K562 (cell line): ENCODE data around the gene ZNF709. TPM values are rescaled to one million over a fixed set of nuclear protein-coding genes. Genes with fewer than 3 reads are reported as not detected.
A peak's percentile ranks its signal among the peaks of the same experiment; 100 is the strongest.

Experiments used
- CREB1 ChIP-seq, 2 experiments: sonication (generic) in 1 of 2; formaldehyde crosslinking in 1 of 2; IDR thresholded peaks; 2 replicates each; pipeline versions ENCODE4 v1.6.1 to v1.8.0; 2012 to 2022; ENCODE audit warnings: inconsistent platforms in 1 of 2, mild to moderate bottlenecking in 1 of 2, missing genetic modification reagents in 1 of 2, moderate library complexity in 1 of 2
- ESRRB ChIP-seq: fragments of 250-450 bp; sonication (Bioruptor Pico); IDR thresholded peaks from 2 replicates; pipeline ENCODE4 v1.5.0; 2020; ENCODE audit warnings: mild to moderate bottlenecking, moderate library complexity, borderline replicate concordance
- ETS2 ChIP-seq: IDR thresholded peaks from 2 replicates; pipeline ENCODE4 v1.6.1; 2016; ENCODE audit warnings: borderline replicate concordance, missing genetic modification characterization, mild to moderate bottlenecking, moderate library complexity, missing compliant biosample characterization; ENCODE audit not compliant: poor library complexity, severe bottlenecking
- HDAC6 ChIP-seq: IDR thresholded peaks from 2 replicates; pipeline ENCODE4 v1.6.1; 2012; ENCODE audit warnings: low read depth, mild to moderate bottlenecking, control low read depth, inconsistent platforms, low read length, moderate library complexity
- HMG20B ChIP-seq: fragments of 250-450 bp; sonication (Bioruptor Pico); IDR thresholded peaks from 2 replicates; pipeline ENCODE4 v1.5.0; 2021; ENCODE audit warnings: mild to moderate bottlenecking
- KDM2B ChIP-seq: fragments of 250-450 bp; sonication (Bioruptor Pico); IDR thresholded peaks from 2 replicates; pipeline ENCODE4 v1.8.0; 2021; ENCODE audit warnings: mild to moderate bottlenecking, moderate library complexity
- L3MBTL2 ChIP-seq: fragments of 450-650 bp; IDR thresholded peaks from 2 replicates; pipeline ENCODE4 v1.6.1; 2016; ENCODE audit warnings: mild to moderate bottlenecking, moderate library complexity
- NFIC ChIP-seq: fragments of 450-650 bp; IDR thresholded peaks from 2 replicates; pipeline ENCODE4 v1.6.1; 2017; ENCODE audit warnings: mild to moderate bottlenecking, inconsistent platforms
- NR1H2 ChIP-seq: sonication (generic); formaldehyde crosslinking; IDR thresholded peaks from 2 replicates; pipeline ENCODE4 v1.4.0; 2020; ENCODE audit warnings: mild to moderate bottlenecking, missing genetic modification reagents
- RBFOX2 ChIP-seq: fragments of 200-400 bp; formaldehyde crosslinking; IDR thresholded peaks from 2 replicates; pipeline ENCODE4 v1.6.1; 2017; ENCODE audit warnings: low read depth, mild to moderate bottlenecking, low read length, moderate library complexity
- RCOR1 ChIP-seq, 2 experiments: IDR thresholded peaks; 2 replicates each; pipeline ENCODE4 v1.6.1; 2012; ENCODE audit warnings: low read depth in 2 of 2, low read length in 2 of 2, borderline replicate concordance in 1 of 2, improper control_type of control experiment in 1 of 2
- RFX1 ChIP-seq: fragments of 450-650 bp; IDR thresholded peaks from 2 replicates; pipeline ENCODE4 v1.6.1; 2016; ENCODE audit warnings: mild to moderate bottlenecking, moderate library complexity
- SREBF1 ChIP-seq: fragments of 150-350 bp; IDR thresholded peaks from 2 replicates; pipeline ENCODE4 v1.6.1; 2014; ENCODE audit warnings: antibody characterized with exemption, low read depth, low read length, borderline replicate concordance
- ZBTB1 ChIP-seq: sonication (generic); formaldehyde crosslinking; IDR thresholded peaks from 2 replicates; pipeline ENCODE4 v1.8.1; 2023; ENCODE audit warnings: missing genetic modification reagents, low read depth, mild to moderate bottlenecking, borderline replicate concordance
- ZNF212 ChIP-seq: fragments of 450-650 bp; formaldehyde crosslinking; IDR thresholded peaks from 2 replicates; pipeline ENCODE4 v1.4.0; 2020; ENCODE audit warnings: mild to moderate bottlenecking
- polyA plus RNA-seq, 8 experiments: library from polyadenylated mRNA; depleted of rRNA in 4 of 8; stranded (reverse) in 5 of 8; unstranded in 3 of 8; fragments of >200 nt; fragmentation: Nextera tagmentation in 2 of 8; fragmentation: Illumina TruSeq in 1 of 8; extraction: Ambion mirVana in 2 of 8; extraction: Trizol in 1 of 8; gene quantifications; 2 replicates each; pipeline versions ENCODE4 v1.2.1 to v1.2.3, GENCODE V29; 2011 to 2014; ENCODE audit warnings: inconsistent platforms in 1 of 8, missing spikeins in 1 of 8
- total RNA-seq, 7 experiments: library from RNA; depleted of rRNA in 6 of 7; stranded (reverse); fragments of >200 nt in 6 of 7; fragmentation: Illumina TruSeq in 2 of 7; extraction: Trizol in 2 of 7; gene quantifications; 2 replicates each; pipeline versions ENCODE4 v1.2.1 to v1.2.3, GENCODE V29; 2011 to 2021; ENCODE audit warnings: low replicate concordance in 1 of 7
- TF ChIP-seq, protein P1 (sequence below): fragments of 250-450 bp; sonication (Bioruptor Pico); IDR thresholded peaks from 2 replicates; pipeline ENCODE4 v1.8.0; 2022; ENCODE audit warnings: moderate library complexity, mild to moderate bottlenecking, inconsistent platforms
- TF ChIP-seq, protein P2 (sequence below): sonication (generic); formaldehyde crosslinking; IDR thresholded peaks from 2 replicates; pipeline ENCODE4 v1.8.1; 2023; ENCODE audit warnings: mild to moderate bottlenecking, missing genetic modification reagents
- TF ChIP-seq, protein P3 (sequence below): fragments of 450-650 bp; IDR thresholded peaks from 2 replicates; pipeline ENCODE4 v1.6.1; 2016
- TF ChIP-seq, protein P4 (sequence below): fragments of 450-650 bp; IDR thresholded peaks from 2 replicates; pipeline ENCODE4 v1.6.1; 2018; ENCODE audit warnings: mild to moderate bottlenecking, low read depth; ENCODE audit not compliant: partially characterized antibody
- TF ChIP-seq, protein P5 (sequence below): fragments of 450-650 bp; IDR thresholded peaks from 2 replicates; pipeline ENCODE4 v1.6.1; 2016; ENCODE audit warnings: antibody characterized with exemption

Gene ZNF709
- total and polyA plus RNA-seq, 9 of the 15 experiments (the other 6 are each of a cell fraction or from before 2014, with no cell fraction given), result 0.07 to 0.69 (median 0.18) TPM

DNA sequence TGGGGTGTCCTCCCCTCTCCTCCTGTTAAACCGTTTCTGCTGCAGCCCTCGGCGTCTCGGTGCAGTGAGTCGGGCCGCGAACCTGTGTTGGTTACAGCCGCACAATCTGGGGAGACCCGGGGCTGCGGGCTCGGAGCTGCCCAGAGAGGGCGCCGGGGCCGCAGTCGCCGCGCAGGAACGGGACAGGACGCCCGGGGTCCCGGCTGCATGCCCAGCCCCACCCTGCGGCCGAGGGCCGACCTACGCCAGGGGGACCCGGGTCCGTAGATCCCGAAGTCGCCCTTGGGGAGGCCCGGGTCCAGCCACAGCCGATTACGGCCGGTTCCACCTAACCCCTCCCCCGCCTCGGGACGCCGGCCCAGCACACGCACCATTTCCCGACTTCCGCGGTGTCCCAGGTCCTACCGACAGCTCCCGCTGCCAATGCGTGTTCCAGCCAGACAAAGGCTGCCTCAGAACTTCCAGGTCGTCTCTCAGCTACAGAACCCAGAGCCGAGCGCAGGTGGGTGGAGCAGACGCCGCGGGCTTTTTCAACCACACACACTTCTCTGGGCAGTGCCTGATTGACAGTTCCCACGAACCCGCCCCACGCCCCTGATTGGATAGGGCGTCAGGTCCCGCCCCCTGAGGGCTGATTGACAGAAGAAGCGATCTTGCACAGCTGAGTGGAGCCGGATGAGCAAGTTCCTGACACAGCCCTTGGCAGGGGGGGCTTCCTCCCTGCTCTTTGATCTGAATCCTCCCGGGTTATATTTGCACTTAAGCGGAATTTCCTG is 43.9 kb downstream of the ZNF709 start, which contains the start of gene ZNF443 (continued):
- no peak for TF ChIP-seq ETS2 (tag)
- TF ChIP-seq, protein P1, sequence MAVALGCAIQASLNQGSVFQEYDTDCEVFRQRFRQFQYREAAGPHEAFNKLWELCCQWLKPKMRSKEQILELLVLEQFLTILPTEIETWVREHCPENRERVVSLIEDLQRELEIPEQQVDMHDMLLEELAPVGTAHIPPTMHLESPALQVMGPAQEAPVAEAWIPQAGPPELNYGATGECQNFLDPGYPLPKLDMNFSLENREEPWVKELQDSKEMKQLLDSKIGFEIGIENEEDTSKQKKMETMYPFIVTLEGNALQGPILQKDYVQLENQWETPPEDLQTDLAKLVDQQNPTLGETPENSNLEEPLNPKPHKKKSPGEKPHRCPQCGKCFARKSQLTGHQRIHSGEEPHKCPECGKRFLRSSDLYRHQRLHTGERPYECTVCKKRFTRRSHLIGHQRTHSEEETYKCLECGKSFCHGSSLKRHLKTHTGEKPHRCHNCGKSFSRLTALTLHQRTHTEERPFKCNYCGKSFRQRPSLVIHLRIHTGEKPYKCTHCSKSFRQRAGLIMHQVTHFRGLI (CRISPR knock-in tag), result no peak
- no peak for TF ChIP-seq CREB1 (IDR thresholded peaks at IDR 0.05)
- TF ChIP-seq CREB1 (CRISPR knock-in tag; IDR thresholded peaks at IDR 0.05), result no peak
- TF ChIP-seq KDM2B (CRISPR knock-in tag), result no peak
- no peak for TF ChIP-seq NR1H2 (CRISPR knock-in tag)
- TF ChIP-seq, protein P2, sequence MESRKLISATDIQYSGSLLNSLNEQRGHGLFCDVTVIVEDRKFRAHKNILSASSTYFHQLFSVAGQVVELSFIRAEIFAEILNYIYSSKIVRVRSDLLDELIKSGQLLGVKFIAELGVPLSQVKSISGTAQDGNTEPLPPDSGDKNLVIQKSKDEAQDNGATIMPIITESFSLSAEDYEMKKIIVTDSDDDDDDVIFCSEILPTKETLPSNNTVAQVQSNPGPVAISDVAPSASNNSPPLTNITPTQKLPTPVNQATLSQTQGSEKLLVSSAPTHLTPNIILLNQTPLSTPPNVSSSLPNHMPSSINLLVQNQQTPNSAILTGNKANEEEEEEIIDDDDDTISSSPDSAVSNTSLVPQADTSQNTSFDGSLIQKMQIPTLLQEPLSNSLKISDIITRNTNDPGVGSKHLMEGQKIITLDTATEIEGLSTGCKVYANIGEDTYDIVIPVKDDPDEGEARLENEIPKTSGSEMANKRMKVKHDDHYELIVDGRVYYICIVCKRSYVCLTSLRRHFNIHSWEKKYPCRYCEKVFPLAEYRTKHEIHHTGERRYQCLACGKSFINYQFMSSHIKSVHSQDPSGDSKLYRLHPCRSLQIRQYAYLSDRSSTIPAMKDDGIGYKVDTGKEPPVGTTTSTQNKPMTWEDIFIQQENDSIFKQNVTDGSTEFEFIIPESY (CRISPR knock-in tag), result no peak
- TF ChIP-seq, protein P3, sequence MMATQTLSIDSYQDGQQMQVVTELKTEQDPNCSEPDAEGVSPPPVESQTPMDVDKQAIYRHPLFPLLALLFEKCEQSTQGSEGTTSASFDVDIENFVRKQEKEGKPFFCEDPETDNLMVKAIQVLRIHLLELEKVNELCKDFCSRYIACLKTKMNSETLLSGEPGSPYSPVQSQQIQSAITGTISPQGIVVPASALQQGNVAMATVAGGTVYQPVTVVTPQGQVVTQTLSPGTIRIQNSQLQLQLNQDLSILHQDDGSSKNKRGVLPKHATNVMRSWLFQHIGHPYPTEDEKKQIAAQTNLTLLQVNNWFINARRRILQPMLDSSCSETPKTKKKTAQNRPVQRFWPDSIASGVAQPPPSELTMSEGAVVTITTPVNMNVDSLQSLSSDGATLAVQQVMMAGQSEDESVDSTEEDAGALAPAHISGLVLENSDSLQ, result peak; percentile 99
- TF ChIP-seq RBFOX2, result peak; percentile 76
- no peak for TF ChIP-seq NFIC
- no peak; the same call in 1 of the 2 replicates for TF ChIP-seq RFX1
- TF ChIP-seq, protein P4, sequence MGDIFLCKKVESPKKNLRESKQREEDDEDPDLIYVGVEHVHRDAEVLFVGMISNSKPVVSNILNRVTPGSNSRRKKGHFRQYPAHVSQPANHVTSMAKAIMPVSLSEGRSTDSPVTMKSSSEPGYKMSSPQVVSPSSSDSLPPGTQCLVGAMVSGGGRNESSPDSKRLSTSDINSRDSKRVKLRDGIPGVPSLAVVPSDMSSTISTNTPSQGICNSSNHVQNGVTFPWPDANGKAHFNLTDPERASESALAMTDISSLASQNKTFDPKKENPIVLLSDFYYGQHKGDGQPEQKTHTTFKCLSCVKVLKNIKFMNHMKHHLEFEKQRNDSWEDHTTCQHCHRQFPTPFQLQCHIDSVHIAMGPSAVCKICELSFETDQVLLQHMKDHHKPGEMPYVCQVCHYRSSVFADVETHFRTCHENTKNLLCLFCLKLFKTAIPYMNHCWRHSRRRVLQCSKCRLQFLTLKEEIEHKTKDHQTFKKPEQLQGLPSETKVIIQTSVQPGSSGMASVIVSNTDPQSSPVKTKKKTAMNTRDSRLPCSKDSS, result no peak
- no peak for TF ChIP-seq ESRRB (CRISPR knock-in tag)
- TF ChIP-seq L3MBTL2, result peak; percentile 40; the same call in 1 of the 2 replicates
- no peak for TF ChIP-seq SREBF1
- TF ChIP-seq HMG20B, result no peak
- no peak for TF ChIP-seq HDAC6
- TF ChIP-seq RCOR1 (IDR thresholded peaks at IDR 0.05; ENCODE audit: borderline replicate concordance in 1 of 2, low read depth in 2 of 2, low read length in 2 of 2), result no peak
- 0 out of 2 replicates have a peak, but pooled peaks have one; percentile 42 for TF ChIP-seq ZBTB1 (CRISPR knock-in tag)
- TF ChIP-seq ZNF212 (CRISPR knock-in tag), result no peak
- TF ChIP-seq, protein P5, sequence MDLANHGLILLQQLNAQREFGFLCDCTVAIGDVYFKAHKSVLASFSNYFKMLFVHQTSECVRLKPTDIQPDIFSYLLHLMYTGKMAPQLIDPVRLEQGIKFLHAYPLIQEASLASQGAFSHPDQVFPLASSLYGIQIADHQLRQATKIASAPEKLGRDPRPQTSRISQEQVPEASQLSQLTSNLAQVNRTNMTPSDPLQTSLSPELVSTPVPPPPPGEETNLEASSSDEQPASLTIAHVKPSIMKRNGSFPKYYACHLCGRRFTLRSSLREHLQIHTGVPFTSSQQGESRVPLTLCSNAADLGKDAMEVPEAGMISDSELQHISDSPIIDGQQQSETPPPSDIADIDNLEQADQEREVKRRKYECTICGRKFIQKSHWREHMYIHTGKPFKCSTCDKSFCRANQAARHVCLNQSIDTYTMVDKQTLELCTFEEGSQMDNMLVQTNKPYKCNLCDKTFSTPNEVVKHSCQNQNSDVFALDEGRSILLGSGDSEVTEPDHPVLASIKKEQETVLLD, result no peak
